Measurements from ENCODE around the gene RILP. TPM values are rescaled to one million over a fixed set of nuclear protein-coding genes. Genes with fewer than 3 reads are reported as not detected.

The RILP gene
- total and polyA plus RNA-seq, 2 experiments from 2014 or later: 31.7 to 79.4 TPM

GRCh38 chr17:1598399-1599095 is 51.1 kb downstream of the RILP start:
- no peak for DNase-seq (ENCODE audit: low read depth in 1 of 2, low spot score in 1 of 2)
- Histone ChIP-seq H3K4me3 (no peak overlapping the region), H3K27me3 (no peaks in the 10 kb centered on the region), H3K36me3 (no peaks in the 10 kb centered on the region), H3K27ac (no peak overlapping the region), H3K9me3 (ENCODE audit: low read depth) (no peaks in the 10 kb centered on the region), H3K4me1 (ENCODE audit: low read depth) (no peaks in the 10 kb centered on the region)
- TF ChIP-seq CTCF (IDR thresholded peaks at IDR 0.05; ENCODE audit: low read depth, low read length): no peak

- DNase-seq (ENCODE audit: low read depth in 1 of 2, low spot score in 1 of 2): no peak
- Histone ChIP-seq H3K27ac (no peak overlapping the region), H3K27me3 (no peaks in the 10 kb centered on the region), H3K4me1 (ENCODE audit: low read depth) (no peaks in the 10 kb centered on the region), H3K9me3 (ENCODE audit: low read depth) (no peaks in the 10 kb centered on the region), H3K4me3 (no peak overlapping the region), H3K36me3 (no peaks in the 10 kb centered on the region)
- no peak for TF ChIP-seq CTCF (IDR thresholded peaks at IDR 0.05; ENCODE audit: low read depth, low read length)
Observed at GRCh38 chr17:1597861-1598342, 51.8 kb downstream of the RILP start.

Other genes starting within 250 kb of the RILP start
- gene YWHAE, start 249.6 kb downstream of the RILP start, total RNA-seq: 1,409 and 2,297 TPM in 2 replicates
- gene YWHAE, start 249.6 kb downstream of the RILP start, polyA plus RNA-seq: 658 and 685 TPM in 2 replicates
- 25.0 and 28.7 TPM in 2 replicates for gene CRK, start 193.6 kb downstream of the RILP start, total RNA-seq
- 33.1 and 46.0 TPM in 2 replicates for gene CRK, start 193.6 kb downstream of the RILP start, polyA plus RNA-seq
- 43.7 and 63.9 TPM in 2 replicates for gene MYO1C, start 157.2 kb downstream of the RILP start, total RNA-seq
- 34.1 and 58.4 TPM in 2 replicates for gene MYO1C, start 157.2 kb downstream of the RILP start, polyA plus RNA-seq
- gene INPP5K, start 133.3 kb downstream of the RILP start, total RNA-seq: 22.5 and 24.6 TPM in 2 replicates
- 13.8 and 18.1 TPM in 2 replicates for gene INPP5K, start 133.3 kb downstream of the RILP start, polyA plus RNA-seq
- 33.1 and 33.6 TPM in 2 replicates for gene PITPNA, start 87.1 kb downstream of the RILP start, total RNA-seq
- 68.0 and 75.4 TPM in 2 replicates for gene PITPNA, start 87.1 kb downstream of the RILP start, polyA plus RNA-seq
- 3.0 and 5.3 TPM in 2 replicates for gene SLC43A2, start 21.0 kb downstream of the RILP start, total RNA-seq
- 2.5 and 4.7 TPM in 2 replicates for gene SLC43A2, start 21.0 kb downstream of the RILP start, polyA plus RNA-seq
- 7.6 and 9.8 TPM in 2 replicates for gene SCARF1, start 4.1 kb downstream of the RILP start, total RNA-seq
- 1.8 and 3.2 TPM in 2 replicates for gene SCARF1, start 4.1 kb downstream of the RILP start, polyA plus RNA-seq
- gene PRPF8, start 35.0 kb upstream of the RILP start, total RNA-seq: 118 and 137 TPM in 2 replicates
- 170 and 182 TPM in 2 replicates for gene PRPF8, start 35.0 kb upstream of the RILP start, polyA plus RNA-seq
- 2.1 and 3.1 TPM in 2 replicates for gene TLCD2, start 60.5 kb upstream of the RILP start, total RNA-seq
- gene TLCD2, start 60.5 kb upstream of the RILP start, polyA plus RNA-seq: 0.89 and 1.4 TPM in 2 replicates
- gene WDR81, start 74.8 kb upstream of the RILP start, total RNA-seq: 14.2 and 23.1 TPM in 2 replicates
- gene WDR81, start 74.8 kb upstream of the RILP start, polyA plus RNA-seq: 7.4 and 9.5 TPM in 2 replicates
- 2.2 TPM in 1 of 2 replicates, not detected in the other for gene SERPINF2, start 93.0 kb upstream of the RILP start, total RNA-seq
- gene SERPINF2, start 93.0 kb upstream of the RILP start, polyA plus RNA-seq: not detected in 2 replicates
- 102 and 134 TPM in 2 replicates for gene SERPINF1, start 112.2 kb upstream of the RILP start, total RNA-seq
- 73.1 and 109 TPM in 2 replicates for gene SERPINF1, start 112.2 kb upstream of the RILP start, polyA plus RNA-seq
- gene SMYD4, start 180.0 kb upstream of the RILP start, total RNA-seq: 7.7 and 19.2 TPM in 2 replicates
- 14.4 and 24.2 TPM in 2 replicates for gene SMYD4, start 180.0 kb upstream of the RILP start, polyA plus RNA-seq
- gene RPA1, start 180.1 kb upstream of the RILP start, total RNA-seq: 42.5 and 50.0 TPM in 2 replicates
- 78.9 and 102 TPM in 2 replicates for gene RPA1, start 180.1 kb upstream of the RILP start, polyA plus RNA-seq

Data from cardiac muscle cell (in vitro differentiated cells and primary cell).